ENCODE data around the gene PRKACA. TPM values are rescaled to one million over a fixed set of nuclear protein-coding genes. Genes with fewer than 3 reads are reported as not detected.

Gene PRKACA
- total and polyA plus RNA-seq, 10 of the 15 experiments (the other 5 are each of a cell fraction or from before 2014, with no cell fraction given): 0.53 to 68.5 (median 11.2) TPM

DNA sequence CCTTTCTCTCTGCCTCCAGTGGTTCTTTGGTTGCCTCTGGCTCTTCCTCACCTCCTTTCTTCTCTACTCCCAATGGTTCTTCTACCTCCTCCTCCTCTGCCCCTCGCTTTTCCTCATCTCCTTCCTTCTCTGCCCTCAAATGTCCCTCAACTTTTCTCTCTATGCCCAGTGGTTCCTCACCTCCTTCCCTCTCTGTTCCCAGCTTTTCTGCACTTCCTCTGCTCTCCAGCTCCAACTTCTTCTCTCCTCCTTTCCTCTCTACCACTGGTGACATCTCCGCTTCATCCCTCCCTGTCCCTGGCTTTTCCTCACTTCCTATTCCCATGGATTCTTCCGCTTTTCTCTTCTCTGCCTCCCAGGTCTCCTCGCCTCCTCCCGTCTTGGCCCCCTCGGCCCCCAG, 63.5 kb downstream of the PRKACA start:
- intact Hi-C loops (cut with micrococcal nuclease; ENCODE audit: unreplicated experiment) (no loop called here), in situ Hi-C loops (cut with MboI) (loop anchor here (25.0 kb wide), 1 partner anchor 767 kb away; no protein-coding TSS in a partner anchor)
- H2AFZ ChIP-seq (ENCODE audit: control insufficient read depth, low read depth, low read length): no peak overlapping the region
- no peak overlapping the region for H3K4me3 ChIP-seq
- H3K27ac ChIP-seq (ENCODE audit: control insufficient read depth, insufficient read depth): no peak overlapping the region
- RAD21 ChIA-PET (ENCODE audit: unreplicated experiment): no interaction called here
- 49% methylated on average over 5 of the region's 6 CpGs for WGBS (ENCODE audit: insufficient coverage, insufficient replicate concordance, low lambda C conversion rate, missing lambda C conversion rate)
- SMC1A ChIA-PET (ENCODE audit: uncharacterized antibody, unreplicated experiment): no interaction called here
- BruUV-seq (replicated peaks): no TSS peak
- no peak overlapping the region for H3K4me2 ChIP-seq (ENCODE audit: control insufficient read depth, insufficient read depth)
- peaks cover 0 to 2% of the 10 kb centered on the region in 2 experiments for H3K27me3 ChIP-seq (replicated peaks in 1 of 2; ENCODE audit: control insufficient read depth in 2 of 2, insufficient read depth in 2 of 2, low read length in 1 of 2)
- no peaks in the 10 kb centered on the region for H3K79me2 ChIP-seq (ENCODE audit: control insufficient read depth, insufficient read depth, low read length)
- POLR2A ChIA-PET: interaction anchor here (0.5 kb wide), 1 partner anchor 173 kb away, joined by 3 read pairs; no protein-coding TSS in a partner anchor
- peaks cover 3 to 7% of the 10 kb centered on the region in 2 experiments; a peak in 3 of 4 replicates for H3K36me3 ChIP-seq (ENCODE audit: control insufficient read depth in 2 of 2, insufficient read depth in 2 of 2, low read length in 1 of 2)
- FAIRE-seq (no peak), ATAC-seq (no peak), DNase-seq (ENCODE audit: low read depth, low spot score) (no peak)
- H3K9ac ChIP-seq (ENCODE audit: control insufficient read depth, insufficient read depth, low read length): no peak overlapping the region
- H4K20me1 ChIP-seq (ENCODE audit: control insufficient read depth, insufficient read depth): no peaks in the 10 kb centered on the region
- H3K4me1 ChIP-seq (ENCODE audit: control insufficient read depth, insufficient read depth, low read length): no peaks in the 10 kb centered on the region
- CTCF ChIA-PET: interaction anchor here (0.6 kb wide), 1 partner anchor 47 kb away, joined by 3 read pairs; no protein-coding TSS in a partner anchor
- H3K9me3 ChIP-seq (replicated peaks; ENCODE audit: control insufficient read depth, insufficient read depth, low read length): no peaks in the 10 kb centered on the region
- TF ChIP-seq ZNF274 (IDR thresholded peaks at IDR 0.05; ENCODE audit: insufficient read depth, insufficient read length) (no peak), ZSCAN29 (IDR thresholded peaks at IDR 0.05) (no peak), ZZZ3 (IDR thresholded peaks at IDR 0.05; ENCODE audit: control insufficient read depth, insufficient read length, low read depth) (no peak), ZNF217 (IDR thresholded peaks at IDR 0.05) (no peak), PAX5 (IDR thresholded peaks at IDR 0.05; ENCODE audit: borderline replicate concordance, low read depth, low read length) (no peak), POLR2AphosphoS5 (IDR thresholded peaks at IDR 0.05; ENCODE audit: low read length) (no peak), SMC3 (IDR thresholded peaks at IDR 0.05; ENCODE audit: borderline replicate concordance, low read length) (no peak), HDAC2 (IDR thresholded peaks at IDR 0.05) (no peak), SRF (IDR thresholded peaks at IDR 0.05; ENCODE audit: low read depth in 2 of 2, low read length in 2 of 2) (no peak)
- TF ChIP-seq, protein P1, sequence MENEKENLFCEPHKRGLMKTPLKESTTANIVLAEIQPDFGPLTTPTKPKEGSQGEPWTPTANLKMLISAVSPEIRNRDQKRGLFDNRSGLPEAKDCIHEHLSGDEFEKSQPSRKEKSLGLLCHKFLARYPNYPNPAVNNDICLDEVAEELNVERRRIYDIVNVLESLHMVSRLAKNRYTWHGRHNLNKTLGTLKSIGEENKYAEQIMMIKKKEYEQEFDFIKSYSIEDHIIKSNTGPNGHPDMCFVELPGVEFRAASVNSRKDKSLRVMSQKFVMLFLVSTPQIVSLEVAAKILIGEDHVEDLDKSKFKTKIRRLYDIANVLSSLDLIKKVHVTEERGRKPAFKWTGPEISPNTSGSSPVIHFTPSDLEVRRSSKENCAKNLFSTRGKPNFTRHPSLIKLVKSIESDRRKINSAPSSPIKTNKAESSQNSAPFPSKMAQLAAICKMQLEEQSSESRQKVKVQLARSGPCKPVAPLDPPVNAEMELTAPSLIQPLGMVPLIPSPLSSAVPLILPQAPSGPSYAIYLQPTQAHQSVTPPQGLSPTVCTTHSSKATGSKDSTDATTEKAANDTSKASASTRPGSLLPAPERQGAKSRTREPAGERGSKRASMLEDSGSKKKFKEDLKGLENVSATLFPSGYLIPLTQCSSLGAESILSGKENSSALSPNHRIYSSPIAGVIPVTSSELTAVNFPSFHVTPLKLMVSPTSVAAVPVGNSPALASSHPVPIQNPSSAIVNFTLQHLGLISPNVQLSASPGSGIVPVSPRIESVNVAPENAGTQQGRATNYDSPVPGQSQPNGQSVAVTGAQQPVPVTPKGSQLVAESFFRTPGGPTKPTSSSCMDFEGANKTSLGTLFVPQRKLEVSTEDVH (IDR thresholded peaks at IDR 0.05; ENCODE audit: low read depth, partially characterized antibody): no peak
- TF ChIP-seq, protein P2, sequence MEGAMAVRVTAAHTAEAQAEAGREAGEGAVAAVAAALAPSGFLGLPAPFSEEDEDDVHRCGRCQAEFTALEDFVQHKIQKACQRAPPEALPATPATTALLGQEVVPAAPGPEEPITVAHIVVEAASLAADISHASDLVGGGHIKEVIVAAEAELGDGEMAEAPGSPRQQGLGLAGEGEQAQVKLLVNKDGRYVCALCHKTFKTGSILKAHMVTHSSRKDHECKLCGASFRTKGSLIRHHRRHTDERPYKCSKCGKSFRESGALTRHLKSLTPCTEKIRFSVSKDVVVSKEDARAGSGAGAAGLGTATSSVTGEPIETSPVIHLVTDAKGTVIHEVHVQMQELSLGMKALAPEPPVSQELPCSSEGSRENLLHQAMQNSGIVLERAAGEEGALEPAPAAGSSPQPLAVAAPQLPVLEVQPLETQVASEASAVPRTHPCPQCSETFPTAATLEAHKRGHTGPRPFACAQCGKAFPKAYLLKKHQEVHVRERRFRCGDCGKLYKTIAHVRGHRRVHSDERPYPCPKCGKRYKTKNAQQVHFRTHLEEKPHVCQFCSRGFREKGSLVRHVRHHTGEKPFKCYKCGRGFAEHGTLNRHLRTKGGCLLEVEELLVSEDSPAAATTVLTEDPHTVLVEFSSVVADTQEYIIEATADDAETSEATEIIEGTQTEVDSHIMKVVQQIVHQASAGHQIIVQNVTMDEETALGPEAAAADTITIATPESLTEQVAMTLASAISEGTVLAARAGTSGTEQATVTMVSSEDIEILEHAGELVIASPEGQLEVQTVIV (IDR thresholded peaks at IDR 0.05; ENCODE audit: borderline replicate concordance, partially characterized antibody): no peak
- TF ChIP-seq, protein P3, sequence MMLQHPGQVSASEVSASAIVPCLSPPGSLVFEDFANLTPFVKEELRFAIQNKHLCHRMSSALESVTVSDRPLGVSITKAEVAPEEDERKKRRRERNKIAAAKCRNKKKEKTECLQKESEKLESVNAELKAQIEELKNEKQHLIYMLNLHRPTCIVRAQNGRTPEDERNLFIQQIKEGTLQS (IDR thresholded peaks at IDR 0.05; ENCODE audit: borderline replicate concordance, extremely low read depth, low read depth, low read length): no peak
- TF ChIP-seq, protein P4, sequence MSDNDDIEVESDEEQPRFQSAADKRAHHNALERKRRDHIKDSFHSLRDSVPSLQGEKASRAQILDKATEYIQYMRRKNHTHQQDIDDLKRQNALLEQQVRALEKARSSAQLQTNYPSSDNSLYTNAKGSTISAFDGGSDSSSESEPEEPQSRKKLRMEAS (IDR thresholded peaks at IDR 0.05; ENCODE audit: low read depth, low read length): no peak
- TF ChIP-seq, protein P5, sequence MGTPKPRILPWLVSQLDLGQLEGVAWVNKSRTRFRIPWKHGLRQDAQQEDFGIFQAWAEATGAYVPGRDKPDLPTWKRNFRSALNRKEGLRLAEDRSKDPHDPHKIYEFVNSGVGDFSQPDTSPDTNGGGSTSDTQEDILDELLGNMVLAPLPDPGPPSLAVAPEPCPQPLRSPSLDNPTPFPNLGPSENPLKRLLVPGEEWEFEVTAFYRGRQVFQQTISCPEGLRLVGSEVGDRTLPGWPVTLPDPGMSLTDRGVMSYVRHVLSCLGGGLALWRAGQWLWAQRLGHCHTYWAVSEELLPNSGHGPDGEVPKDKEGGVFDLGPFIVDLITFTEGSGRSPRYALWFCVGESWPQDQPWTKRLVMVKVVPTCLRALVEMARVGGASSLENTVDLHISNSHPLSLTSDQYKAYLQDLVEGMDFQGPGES (IDR thresholded peaks at IDR 0.05): no peak

Measured in GM12878 (cell line).